ENCODE results near the gene CLINT1. TPM values are rescaled to one million over a fixed set of nuclear protein-coding genes. Genes with fewer than 3 reads are reported as not detected.
"Not testable (repeated sequence)": the region's sequence is repeated elsewhere in the genome, so short reads cannot be mapped to it uniquely, and the experiment has no call there.

The CLINT1 gene
- total RNA-seq, result 72.1 and 72.2 TPM in 2 replicates

GRCh38 chr5:157858527-157859226, at the start of gene CLINT1:
Gene CLINT1 (minus strand): TSS chr5:157859145. CDS start chr5:157858970, 175 bp downstream.
- intact Hi-C loops (cut with micrococcal nuclease), result loop anchor here (1.0 to 10.0 kb wide), 12 partner anchors 34 to 1916 kb away; partner anchors contain the start of genes ITK, LSM11, RNF145 and UBLCP1

- intact Hi-C loops (cut with micrococcal nuclease), result no loop called here
Measured at GRCh38 chr5:157908459-157908858, 49.5 kb upstream of the CLINT1 start.

- intact Hi-C loops (cut with micrococcal nuclease), result no loop called here
Measured at GRCh38 chr5:157907479-157907878, 48.5 kb upstream of the CLINT1 start.

GRCh38 chr5:157903117-157903450, 44.1 kb upstream of the CLINT1 start:
- intact Hi-C loops (cut with micrococcal nuclease), result no loop called here

GRCh38 chr5:157902449-157903116, 43.6 kb upstream of the CLINT1 start:
- intact Hi-C loops (cut with micrococcal nuclease), result no loop called here

GRCh38 chr5:157900644-157901043, 41.7 kb upstream of the CLINT1 start:
- intact Hi-C loops (cut with micrococcal nuclease), result no loop called here

GRCh38 chr5:157893611-157894010, 34.7 kb upstream of the CLINT1 start:
- intact Hi-C loops (cut with micrococcal nuclease), result loop anchor here (5.0 kb wide), 1 partner anchor 36 kb away; the partner anchor contains the start of gene CLINT1

- intact Hi-C loops (cut with micrococcal nuclease), result loop anchor here (5.0 kb wide), 1 partner anchor 36 kb away; the partner anchor contains the start of gene CLINT1
Measured at GRCh38 chr5:157892974-157893373, 34.0 kb upstream of the CLINT1 start.

- intact Hi-C loops (cut with micrococcal nuclease), result loop anchor here (5.0 kb wide), 1 partner anchor 34 kb away; the partner anchor contains the start of gene CLINT1
Measured at GRCh38 chr5:157890836-157891597, 32.1 kb upstream of the CLINT1 start.

- intact Hi-C loops (cut with micrococcal nuclease), result no loop called here
Measured at GRCh38 chr5:157888814-157889532, 30.0 kb upstream of the CLINT1 start.

GRCh38 chr5:157886796-157887380, 27.9 kb upstream of the CLINT1 start:
- intact Hi-C loops (cut with micrococcal nuclease), result no loop called here

GRCh38 chr5:157885051-157885450, 26.1 kb upstream of the CLINT1 start:
- intact Hi-C loops (cut with micrococcal nuclease), result not testable (repeated sequence)

- intact Hi-C loops (cut with micrococcal nuclease), result not testable (repeated sequence)
Measured at GRCh38 chr5:157881498-157881897, 22.6 kb upstream of the CLINT1 start.

GRCh38 chr5:157877821-157878220, 18.9 kb upstream of the CLINT1 start:
- intact Hi-C loops (cut with micrococcal nuclease), result no loop called here

GRCh38 chr5:157874861-157875260, 15.9 kb upstream of the CLINT1 start:
- intact Hi-C loops (cut with micrococcal nuclease), result loop anchor here (5.0 kb wide), 1 partner anchor 113 kb away; no protein-coding TSS in a partner anchor

- intact Hi-C loops (cut with micrococcal nuclease), result loop anchor here (5.0 kb wide), 1 partner anchor 109 kb away; no protein-coding TSS in a partner anchor
Measured at GRCh38 chr5:157870837-157871834, 12.2 kb upstream of the CLINT1 start.

- intact Hi-C loops (cut with micrococcal nuclease), result no loop called here
Measured at GRCh38 chr5:157867751-157868387, 8.9 kb upstream of the CLINT1 start.

GRCh38 chr5:157866536-157866935, 7.6 kb upstream of the CLINT1 start:
- intact Hi-C loops (cut with micrococcal nuclease), result no loop called here

- intact Hi-C loops (cut with micrococcal nuclease), result no loop called here
Measured at GRCh38 chr5:157865781-157866180, 6.8 kb upstream of the CLINT1 start.

All from T-helper 1 cell treated with Interleukin-12 subunit alpha and Interleukin-12 subunit beta and Interleukin-4 antibody, amounts not matched to agents 30 ng/mL and 1 ng/mL, for 36 hours (primary cell).